Measurements from ENCODE around the gene FLYWCH2. TPM values are rescaled to one million over a fixed set of nuclear protein-coding genes. Genes with fewer than 3 reads are reported as not detected.

The FLYWCH2 gene
- total RNA-seq, 1 donor from 2014 or later, result 26.9 TPM

DNA sequence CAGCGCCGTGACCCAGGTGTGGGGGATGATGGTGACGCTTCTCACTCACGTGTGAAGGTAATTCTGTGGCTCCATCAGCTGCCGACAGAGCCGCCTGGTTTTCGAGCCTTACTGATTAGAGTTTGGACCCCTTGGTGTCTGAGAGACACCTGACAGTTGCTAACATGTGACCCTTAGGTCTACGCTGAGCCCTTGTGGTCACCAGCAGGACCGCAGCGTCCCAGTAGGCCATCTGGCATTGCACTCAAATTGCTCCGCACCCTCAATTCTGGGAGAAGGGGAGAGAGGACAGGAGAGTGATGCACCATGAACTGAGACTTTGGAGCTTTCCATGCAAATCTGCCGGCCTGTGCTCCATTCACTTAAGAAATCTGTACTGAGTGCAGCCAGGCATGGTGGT lies 31.2 kb downstream of the FLYWCH2 start:
- no peak overlapping the region for H3K27ac Mint-ChIP-seq
- TF ChIP-seq, protein P1, sequence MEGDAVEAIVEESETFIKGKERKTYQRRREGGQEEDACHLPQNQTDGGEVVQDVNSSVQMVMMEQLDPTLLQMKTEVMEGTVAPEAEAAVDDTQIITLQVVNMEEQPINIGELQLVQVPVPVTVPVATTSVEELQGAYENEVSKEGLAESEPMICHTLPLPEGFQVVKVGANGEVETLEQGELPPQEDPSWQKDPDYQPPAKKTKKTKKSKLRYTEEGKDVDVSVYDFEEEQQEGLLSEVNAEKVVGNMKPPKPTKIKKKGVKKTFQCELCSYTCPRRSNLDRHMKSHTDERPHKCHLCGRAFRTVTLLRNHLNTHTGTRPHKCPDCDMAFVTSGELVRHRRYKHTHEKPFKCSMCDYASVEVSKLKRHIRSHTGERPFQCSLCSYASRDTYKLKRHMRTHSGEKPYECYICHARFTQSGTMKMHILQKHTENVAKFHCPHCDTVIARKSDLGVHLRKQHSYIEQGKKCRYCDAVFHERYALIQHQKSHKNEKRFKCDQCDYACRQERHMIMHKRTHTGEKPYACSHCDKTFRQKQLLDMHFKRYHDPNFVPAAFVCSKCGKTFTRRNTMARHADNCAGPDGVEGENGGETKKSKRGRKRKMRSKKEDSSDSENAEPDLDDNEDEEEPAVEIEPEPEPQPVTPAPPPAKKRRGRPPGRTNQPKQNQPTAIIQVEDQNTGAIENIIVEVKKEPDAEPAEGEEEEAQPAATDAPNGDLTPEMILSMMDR (IDR thresholded peaks at IDR 0.05; ENCODE audit: unreplicated experiment), result peak; percentile 16
- no peaks in the 10 kb centered on the region for H3K36me3 Mint-ChIP-seq (ENCODE audit: insufficient read depth)
- no peak overlapping the region for H3K4me3 Mint-ChIP-seq (ENCODE audit: low read depth)
- peaks cover 4% of the 10 kb centered on the region for H3K4me1 Mint-ChIP-seq (ENCODE audit: low read depth)
- H3K27me3 Mint-ChIP-seq, result peaks cover 17% of the 10 kb centered on the region
- DNase-seq (ENCODE audit: low spot score, unreplicated experiment), result no peak
- H3K9me3 Mint-ChIP-seq (ENCODE audit: low read depth), result no peaks in the 10 kb centered on the region

DNA sequence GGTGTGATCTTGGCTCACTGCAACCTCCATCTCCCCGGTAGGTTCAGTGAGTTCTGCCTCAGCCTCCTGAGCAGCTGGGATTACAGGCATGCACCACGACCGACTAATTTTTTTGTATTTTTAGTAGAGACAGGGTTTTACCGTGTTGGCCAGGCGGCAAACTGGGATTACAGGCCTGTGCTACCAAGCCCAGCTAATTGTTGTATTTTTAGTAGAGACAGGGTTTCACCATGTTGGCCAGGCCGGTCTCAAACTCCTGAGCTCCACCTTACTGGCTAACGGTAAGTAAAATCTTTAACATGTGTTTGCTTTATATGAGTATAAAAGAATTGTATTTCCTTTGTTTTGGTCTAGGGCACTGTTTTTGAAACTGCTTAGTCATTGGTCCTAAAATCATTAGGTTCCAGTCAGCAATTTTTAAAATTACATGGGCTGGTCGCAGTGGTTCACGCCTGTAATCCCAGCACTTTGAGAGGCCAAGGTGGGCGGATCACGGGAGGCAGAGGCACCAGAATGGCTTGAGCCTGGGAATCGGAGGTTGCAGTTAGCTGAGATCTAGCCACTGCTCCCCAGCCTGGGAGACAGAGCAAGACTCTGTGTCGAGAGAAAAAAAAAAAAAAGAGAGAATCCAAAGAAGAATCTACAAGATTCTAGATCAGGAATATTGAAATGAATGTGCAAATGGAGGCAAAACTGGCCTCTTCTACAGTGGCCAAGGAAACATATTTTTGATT lies 32.3 kb downstream of the FLYWCH2 start:
- TF ChIP-seq, protein P1 (IDR thresholded peaks at IDR 0.05; ENCODE audit: unreplicated experiment), result no peak
- H3K27ac Mint-ChIP-seq, result no peak overlapping the region
- H3K27me3 Mint-ChIP-seq, result peaks cover 15% of the 10 kb centered on the region
- H3K9me3 Mint-ChIP-seq (ENCODE audit: low read depth), result no peaks in the 10 kb centered on the region
- peaks cover 2% of the 10 kb centered on the region for H3K36me3 Mint-ChIP-seq (ENCODE audit: insufficient read depth)
- no peak overlapping the region for H3K4me3 Mint-ChIP-seq (ENCODE audit: low read depth)
- H3K4me1 Mint-ChIP-seq (ENCODE audit: low read depth), result peaks cover 6% of the 10 kb centered on the region
- no peak for DNase-seq (ENCODE audit: low spot score, unreplicated experiment)

DNA sequence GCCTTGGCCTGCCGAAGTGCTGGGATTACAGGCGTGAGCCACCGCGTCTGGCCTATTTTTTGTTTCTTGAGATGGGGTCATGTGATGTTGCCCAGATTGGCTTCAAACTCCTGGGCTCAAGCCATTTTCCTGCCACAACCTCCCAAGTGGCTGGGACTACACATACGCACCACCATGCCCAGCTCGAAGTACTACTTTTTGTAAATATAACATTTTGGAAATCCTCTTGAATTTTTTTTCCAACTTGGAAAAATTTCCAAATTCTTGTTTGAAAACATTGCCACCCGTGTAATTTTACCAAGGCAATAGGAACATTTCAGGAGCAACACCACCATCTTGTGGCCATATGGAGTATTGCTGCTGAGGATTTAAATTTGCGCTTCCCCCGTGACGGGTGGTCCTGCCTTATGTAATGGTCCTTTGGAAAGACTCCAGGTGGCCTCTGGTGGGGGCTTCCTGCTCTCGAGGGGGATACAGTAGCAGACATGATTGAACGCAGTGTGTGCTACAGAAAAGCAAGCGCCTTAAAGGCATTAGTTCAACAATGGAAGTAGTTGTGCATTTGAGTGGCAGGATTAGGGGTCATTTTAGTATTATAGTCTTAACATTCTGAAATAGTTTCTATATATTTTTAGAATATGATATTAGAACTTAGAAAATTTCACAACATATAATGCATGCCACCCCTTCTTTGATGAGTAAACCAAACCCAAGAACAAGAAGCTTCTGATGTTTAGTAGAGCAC lies 36.7 kb downstream of the FLYWCH2 start:
- H3K27ac Mint-ChIP-seq, result peak overlapping the region; percentile 41
- TF ChIP-seq, protein P1 (IDR thresholded peaks at IDR 0.05; ENCODE audit: unreplicated experiment), result peak; percentile 97

DNA sequence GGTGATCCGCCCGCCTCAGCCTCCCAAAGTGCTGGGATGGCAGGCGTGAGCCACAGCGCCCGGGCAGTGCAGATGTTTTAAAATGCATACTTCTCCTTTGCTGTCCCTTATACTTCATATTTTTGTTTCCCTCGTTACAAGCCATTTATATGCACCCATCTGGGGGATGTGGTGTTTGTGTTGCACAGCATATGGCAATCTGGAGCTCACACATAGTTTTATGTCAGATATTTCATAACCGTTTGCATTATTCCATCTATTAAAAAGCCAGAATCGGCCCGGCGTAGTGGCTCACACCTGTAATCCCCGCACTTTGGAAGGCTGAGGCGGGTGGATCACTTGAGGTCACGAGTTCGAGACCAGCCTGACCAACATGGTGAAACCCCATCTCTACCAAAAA lies 40.5 kb downstream of the FLYWCH2 start:
- TF ChIP-seq, protein P1 (IDR thresholded peaks at IDR 0.05; ENCODE audit: unreplicated experiment), result no peak
- H3K4me1 Mint-ChIP-seq (ENCODE audit: low read depth), result peaks cover 20% of the 10 kb centered on the region
- no peak for DNase-seq (ENCODE audit: low spot score, unreplicated experiment)
- no peaks in the 10 kb centered on the region for H3K9me3 Mint-ChIP-seq (ENCODE audit: low read depth)
- no peak overlapping the region for H3K27ac Mint-ChIP-seq
- peaks cover 7% of the 10 kb centered on the region for H3K36me3 Mint-ChIP-seq (ENCODE audit: insufficient read depth)
- H3K27me3 Mint-ChIP-seq, result peaks cover 3% of the 10 kb centered on the region
- no peak overlapping the region for H3K4me3 Mint-ChIP-seq (ENCODE audit: low read depth)

More for the DNA sequence above, 36.7 kb downstream of the FLYWCH2 start:
- Mint-ChIP-seq H3K9me3 (ENCODE audit: low read depth) (no peaks in the 10 kb centered on the region), H3K4me1 (ENCODE audit: low read depth) (peaks cover 2% of the 10 kb centered on the region), H3K4me3 (ENCODE audit: low read depth) (no peak overlapping the region), H3K27me3 (no peaks in the 10 kb centered on the region), H3K36me3 (ENCODE audit: insufficient read depth) (peaks cover 7% of the 10 kb centered on the region)
- DNase-seq (ENCODE audit: low spot score, unreplicated experiment), result peak; percentile 54

DNA sequence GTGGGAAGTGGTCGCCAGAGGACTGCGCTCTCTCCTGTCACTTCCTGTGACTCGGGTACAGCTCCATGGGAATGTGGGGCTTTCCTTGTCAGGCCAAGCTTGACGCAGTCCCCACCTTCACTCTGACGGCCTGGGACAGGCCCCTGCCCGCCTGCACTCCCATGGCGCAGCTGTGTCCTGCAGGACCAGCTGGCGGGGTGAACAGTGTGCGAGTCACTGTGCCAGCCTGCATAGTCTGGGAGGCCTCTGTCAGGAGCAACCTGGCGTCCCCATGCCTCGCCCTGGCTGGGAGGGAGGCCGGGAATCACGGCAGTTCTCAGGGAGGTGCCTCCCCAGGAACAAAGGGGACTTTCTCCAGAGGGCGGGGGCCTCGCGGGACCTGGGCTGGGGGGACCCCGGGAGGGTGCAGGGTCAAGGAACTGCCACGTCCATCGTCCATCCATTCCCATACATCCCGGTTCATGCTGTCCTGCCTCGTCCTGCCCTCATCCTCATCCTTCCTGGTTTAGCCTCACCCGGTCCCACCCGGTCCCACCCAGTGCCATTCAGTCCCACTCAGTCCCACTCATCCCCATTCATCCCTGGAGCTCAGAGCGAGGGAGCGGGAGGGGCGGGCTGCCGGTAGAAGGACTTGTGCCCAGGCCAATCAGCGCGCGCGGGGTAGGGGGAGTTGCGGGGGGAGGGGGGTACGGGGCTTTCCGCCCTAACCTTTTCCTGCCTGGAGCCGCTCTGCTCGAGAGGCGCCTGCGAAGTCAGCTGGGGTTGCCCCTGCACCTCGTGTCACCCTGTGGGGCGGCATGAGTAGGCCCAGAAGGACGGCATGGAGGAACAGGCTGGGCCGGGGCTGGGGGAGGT lies 42.1 kb downstream of the FLYWCH2 start:
- Mint-ChIP-seq H3K4me1 (ENCODE audit: low read depth) (peaks cover 24% of the 10 kb centered on the region), H3K27me3 (peaks cover 3% of the 10 kb centered on the region), H3K36me3 (ENCODE audit: insufficient read depth) (peaks cover 4% of the 10 kb centered on the region), H3K27ac (no peak overlapping the region), H3K9me3 (ENCODE audit: low read depth) (no peaks in the 10 kb centered on the region), H3K4me3 (ENCODE audit: low read depth) (no peak overlapping the region)
- TF ChIP-seq, protein P1 (IDR thresholded peaks at IDR 0.05; ENCODE audit: unreplicated experiment), result no peak
- no peak for DNase-seq (ENCODE audit: low spot score, unreplicated experiment)
